ENCODE data around the gene FYTTD1. TPM values are rescaled to one million over a fixed set of nuclear protein-coding genes. Genes with fewer than 3 reads are reported as not detected.

The FYTTD1 gene
- total RNA-seq, 1 experiment from 2014 or later: 101 TPM

DNA sequence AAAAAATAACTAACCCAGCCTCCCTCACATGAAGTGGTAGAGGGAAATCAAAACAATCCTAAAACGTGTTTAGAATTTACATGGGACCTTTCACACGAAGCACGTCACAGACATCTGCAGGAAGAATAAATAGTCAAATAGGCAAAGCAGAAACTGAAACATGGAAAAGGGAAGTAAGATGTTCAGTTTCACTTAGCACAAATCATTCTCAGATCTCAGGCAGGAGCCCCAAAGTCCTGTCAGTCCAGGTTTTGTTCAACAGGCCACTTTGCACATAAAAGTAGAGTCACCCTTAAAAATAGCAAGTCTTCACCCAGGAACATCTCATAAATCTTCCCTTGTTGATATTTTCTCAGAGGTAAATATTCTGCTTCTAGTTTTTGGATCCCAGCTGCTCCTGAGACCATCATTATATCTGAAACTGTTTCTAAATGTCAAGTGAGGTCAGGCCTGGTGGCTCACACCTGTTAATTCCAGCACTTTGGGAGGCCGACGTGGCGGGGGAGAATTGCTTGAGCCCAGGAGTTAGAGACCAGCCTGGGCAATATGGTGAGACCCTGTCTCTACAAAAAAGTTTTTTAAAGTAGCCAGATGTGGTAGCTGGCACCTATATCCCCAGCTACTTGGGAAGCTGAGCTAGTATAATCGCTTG, 14.9 kb upstream of the FYTTD1 start:
- no peak for DNase-seq (ENCODE audit: low read depth, low spot score)
- in situ Hi-C loops (cut with HindIII; ENCODE audit: low pct_unique_long_range_greater_than_20kb, low sequenced_read_pairs): no loop called here

DNA sequence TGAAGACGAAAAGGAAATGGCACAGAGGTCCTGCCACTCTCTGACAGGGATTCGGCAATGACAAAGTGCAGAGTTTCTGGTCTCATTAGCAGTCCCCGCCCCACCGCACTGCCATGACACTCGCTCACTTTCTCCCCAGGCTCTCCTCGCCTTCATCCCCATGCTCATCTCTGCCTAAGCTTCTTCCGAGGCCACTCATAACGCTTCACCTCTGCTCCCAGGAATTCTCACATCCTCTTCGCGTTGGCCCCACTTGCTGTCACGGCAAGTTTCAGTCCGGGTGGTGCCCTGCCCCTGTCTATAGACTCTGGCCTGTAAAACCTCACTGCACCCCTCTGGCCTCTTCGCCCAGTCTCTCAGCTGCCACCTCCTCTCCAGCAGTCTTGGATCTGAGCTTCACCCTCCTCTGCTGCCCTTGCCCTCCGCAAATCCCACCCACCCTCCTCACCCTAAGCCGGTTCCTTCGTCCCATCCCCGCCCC, 13.6 kb upstream of the FYTTD1 start:
- in situ Hi-C loops (cut with HindIII; ENCODE audit: low pct_unique_long_range_greater_than_20kb, low sequenced_read_pairs): no loop called here
- peak; percentile 11 for DNase-seq (ENCODE audit: low read depth, low spot score)

DNA sequence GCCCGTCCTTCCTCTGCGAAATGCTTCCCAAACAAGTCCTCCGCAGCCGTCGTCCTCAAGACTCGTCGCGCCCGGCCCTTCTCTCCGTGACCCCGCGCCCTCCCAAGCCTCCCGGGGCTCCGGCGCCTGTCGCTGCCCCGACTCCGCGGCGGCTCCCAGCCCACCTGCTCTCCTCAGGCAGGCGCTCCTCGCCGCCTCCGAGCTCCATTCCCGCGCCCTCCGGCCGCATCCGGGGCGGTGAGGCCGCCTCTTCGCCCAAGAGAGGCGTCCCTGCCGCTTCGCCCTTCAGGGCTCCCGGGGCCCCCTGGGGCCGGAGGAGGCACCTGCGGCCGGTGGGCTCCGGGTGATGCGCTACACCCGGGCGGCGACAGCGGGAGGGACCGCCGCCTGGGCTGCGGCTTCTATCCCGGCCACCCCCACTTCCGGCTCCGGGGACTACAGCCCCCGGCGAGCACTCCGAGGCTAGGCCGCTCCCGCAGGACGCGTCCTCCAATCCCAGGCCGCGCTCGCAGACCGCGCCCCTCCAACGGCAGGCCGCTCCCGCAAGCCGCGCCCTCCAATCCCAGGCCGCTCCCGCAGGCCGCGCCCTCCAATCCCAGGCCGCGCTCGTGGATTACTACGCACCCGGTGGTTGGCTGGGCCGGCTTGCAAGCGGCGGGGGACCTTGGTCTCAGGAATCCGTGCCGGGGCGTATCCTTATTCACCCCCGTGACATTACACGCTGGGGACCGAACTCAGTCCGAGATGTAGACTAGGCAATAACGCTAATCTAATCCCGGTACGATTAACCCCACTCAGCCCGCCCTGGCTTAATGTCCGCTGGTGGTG, 13.0 kb upstream of the FYTTD1 start, which contains the start of gene RUBCN:
Gene RUBCN, minus strand, starts transcription at position 414 of the 828 bp plus-strand sequence. Its CDS starts 185 bp downstream, at position 229.
- in situ Hi-C loops (cut with HindIII; ENCODE audit: low pct_unique_long_range_greater_than_20kb, low sequenced_read_pairs): no loop called here
- DNase-seq (ENCODE audit: low read depth, low spot score): peak; percentile 94

GRCh38 chr3:197737319-197737649, 12.4 kb upstream of the FYTTD1 start:
- DNase-seq (ENCODE audit: low read depth, low spot score): no peak
- in situ Hi-C loops (cut with HindIII; ENCODE audit: low pct_unique_long_range_greater_than_20kb, low sequenced_read_pairs): no loop called here

- in situ Hi-C loops (cut with HindIII; ENCODE audit: low pct_unique_long_range_greater_than_20kb, low sequenced_read_pairs): no loop called here
Measured at GRCh38 chr3:197737749-197738462, 11.8 kb upstream of the FYTTD1 start.

DNA sequence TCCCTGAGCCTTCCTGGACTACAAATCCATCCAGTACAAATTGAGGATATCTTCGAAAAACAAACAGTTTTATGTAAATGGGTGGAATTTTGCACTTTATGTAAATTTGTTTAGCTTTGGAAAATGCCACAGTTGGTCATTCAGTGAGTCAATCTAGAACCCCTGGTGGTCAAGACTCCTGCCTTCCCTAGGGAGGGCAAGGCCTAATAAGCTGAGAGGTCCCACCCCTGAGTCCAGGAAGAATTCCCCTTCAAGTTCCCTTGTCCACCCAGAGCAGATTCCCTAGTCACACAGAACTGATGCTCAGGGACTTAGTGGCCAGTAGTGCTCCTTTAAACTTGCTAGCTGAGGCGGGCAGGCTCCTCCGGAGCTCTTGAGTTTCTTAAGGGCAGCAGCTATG, 6.9 kb upstream of the FYTTD1 start:
- DNase-seq (ENCODE audit: low read depth, low spot score): no peak
- in situ Hi-C loops (cut with HindIII; ENCODE audit: low pct_unique_long_range_greater_than_20kb, low sequenced_read_pairs): no loop called here

More at GRCh38 chr3:197737749-197738462, 11.8 kb upstream of the FYTTD1 start:
- DNase-seq (ENCODE audit: low read depth, low spot score): no peak

GRCh38 chr3:197746209-197746608, 3.5 kb upstream of the FYTTD1 start:
- in situ Hi-C loops (cut with HindIII; ENCODE audit: low pct_unique_long_range_greater_than_20kb, low sequenced_read_pairs): no loop called here

GRCh38 chr3:197746801-197747237, 2.9 kb upstream of the FYTTD1 start:
- in situ Hi-C loops (cut with HindIII; ENCODE audit: low pct_unique_long_range_greater_than_20kb, low sequenced_read_pairs): no loop called here
- DNase-seq (ENCODE audit: low read depth, low spot score): no peak

More at GRCh38 chr3:197746209-197746608, 3.5 kb upstream of the FYTTD1 start:
- DNase-seq (ENCODE audit: low read depth, low spot score): no peak

- no peak for DNase-seq (ENCODE audit: low read depth, low spot score)
- in situ Hi-C loops (cut with HindIII; ENCODE audit: low pct_unique_long_range_greater_than_20kb, low sequenced_read_pairs): no loop called here
Measured at GRCh38 chr3:197748597-197749314, 927 bp upstream of the FYTTD1 start.

GRCh38 chr3:197749315-197749600, 425 bp upstream of the FYTTD1 start:
- in situ Hi-C loops (cut with HindIII; ENCODE audit: low pct_unique_long_range_greater_than_20kb, low sequenced_read_pairs): no loop called here
- peak; percentile 51 for DNase-seq (ENCODE audit: low read depth, low spot score)

DNA sequence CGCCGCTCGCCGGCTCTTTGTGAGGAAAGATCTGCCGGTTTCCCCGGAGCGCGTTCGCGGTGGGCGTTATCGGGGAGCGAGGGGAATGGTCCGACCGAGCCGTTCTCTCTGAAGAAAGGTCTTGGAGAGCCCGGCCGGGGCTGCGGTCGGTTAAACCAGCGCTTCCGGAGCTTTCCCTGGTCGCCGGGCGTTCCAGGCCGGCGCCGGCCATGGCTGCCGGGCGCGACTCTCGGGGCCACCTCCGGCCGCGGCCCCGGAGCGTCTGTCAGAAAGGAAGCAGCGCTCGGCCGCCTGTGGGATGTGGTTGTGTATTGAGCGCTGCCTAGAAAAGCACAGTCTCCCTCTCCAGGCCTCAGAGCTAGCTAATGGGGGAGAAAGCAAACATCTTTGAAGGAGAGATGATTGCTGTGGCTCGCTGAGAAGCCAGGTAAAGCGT, 731 bp downstream of the FYTTD1 start:
- peak; percentile 57 for DNase-seq (ENCODE audit: low read depth, low spot score)
- in situ Hi-C loops (cut with HindIII; ENCODE audit: low pct_unique_long_range_greater_than_20kb, low sequenced_read_pairs): no loop called here

DNA sequence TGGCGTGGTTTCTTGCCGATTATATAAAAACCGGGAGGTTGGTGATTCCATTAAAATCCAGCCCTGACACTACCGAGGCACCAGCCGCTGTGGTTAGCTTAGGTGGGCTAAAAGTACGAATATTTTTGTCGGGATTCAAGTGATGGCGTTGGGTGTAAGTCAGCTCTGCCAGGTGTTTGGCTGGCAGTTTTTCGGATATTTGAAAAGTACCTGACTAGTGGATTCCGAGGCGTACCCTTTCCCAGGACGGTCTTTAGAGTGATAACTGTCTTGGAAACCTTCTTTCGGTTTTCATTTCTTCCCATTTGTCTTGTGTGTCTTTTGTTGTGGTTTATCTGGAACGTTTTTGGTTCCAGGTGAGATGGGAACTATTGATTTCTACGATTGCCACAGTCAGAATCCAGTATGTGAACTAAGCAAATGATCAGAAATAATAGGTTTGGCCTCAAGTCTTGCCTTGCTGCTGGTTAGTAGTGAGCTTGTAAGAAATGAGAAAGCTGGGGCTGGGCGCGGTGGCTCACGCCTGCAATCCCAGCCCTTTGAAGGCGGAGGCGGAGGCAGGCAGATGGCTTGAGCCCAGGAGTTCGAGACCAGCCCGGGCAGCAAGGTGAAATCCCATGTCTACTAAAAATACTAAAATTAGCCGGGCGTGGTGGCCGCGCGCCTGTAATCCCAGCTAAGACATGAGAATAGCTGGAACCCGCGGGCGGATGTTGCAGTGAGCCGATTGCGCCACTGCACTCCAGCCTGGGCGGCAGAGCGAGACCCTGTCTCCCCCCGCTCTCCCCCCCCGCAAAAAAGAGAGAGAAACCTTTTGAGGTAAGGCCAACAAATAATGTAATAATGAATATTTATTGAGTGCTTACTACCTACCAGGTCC, 1.4 kb downstream of the FYTTD1 start:
- in situ Hi-C loops (cut with HindIII; ENCODE audit: low pct_unique_long_range_greater_than_20kb, low sequenced_read_pairs): no loop called here
- peak; percentile 33 for DNase-seq (ENCODE audit: low read depth, low spot score)

DNA sequence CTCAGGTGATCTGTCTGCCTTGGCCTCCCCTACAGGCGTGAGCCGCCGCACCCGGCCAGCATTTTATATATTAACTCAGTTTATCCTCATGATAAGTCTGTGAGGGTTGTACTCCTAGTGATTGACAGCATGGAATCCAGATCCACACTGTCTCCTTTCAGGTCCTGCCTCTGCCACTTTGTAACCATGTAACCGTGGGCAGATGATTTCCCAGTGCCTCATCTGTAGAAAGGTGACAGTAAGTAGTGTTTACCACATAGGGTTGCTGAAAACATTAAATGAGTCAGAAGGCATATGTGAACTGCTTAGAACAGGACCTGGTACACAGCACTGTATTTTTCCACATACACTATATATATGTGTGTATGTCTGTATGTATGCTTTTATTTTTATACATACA, 2.4 kb downstream of the FYTTD1 start:
- in situ Hi-C loops (cut with HindIII; ENCODE audit: low pct_unique_long_range_greater_than_20kb, low sequenced_read_pairs): no loop called here
- DNase-seq (ENCODE audit: low read depth, low spot score): no peak

GRCh38 chr3:197753263-197753662, 3.6 kb downstream of the FYTTD1 start:
- in situ Hi-C loops (cut with HindIII; ENCODE audit: low pct_unique_long_range_greater_than_20kb, low sequenced_read_pairs): no loop called here
- no peak for DNase-seq (ENCODE audit: low read depth, low spot score)

DNA sequence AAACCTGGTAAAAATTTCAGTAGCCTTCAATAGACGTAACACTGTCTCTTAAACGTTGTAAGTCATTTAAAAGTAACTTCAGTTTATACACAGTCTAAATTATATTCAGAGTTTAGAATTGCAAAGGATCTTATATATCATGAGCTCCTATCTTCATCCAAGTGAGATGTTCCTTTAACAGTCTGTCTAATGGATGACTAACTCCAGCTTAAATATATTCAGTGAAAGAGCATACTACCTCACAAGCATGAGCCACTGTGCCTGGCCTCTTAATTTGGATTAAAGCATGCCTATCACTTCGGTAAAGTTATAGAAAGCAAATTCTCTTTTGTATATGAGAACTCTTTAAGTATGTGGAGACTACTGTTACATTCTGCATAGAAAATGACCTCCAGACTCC, 7.0 kb downstream of the FYTTD1 start:
- no peak for DNase-seq (ENCODE audit: low read depth, low spot score)
- in situ Hi-C loops (cut with HindIII; ENCODE audit: low pct_unique_long_range_greater_than_20kb, low sequenced_read_pairs): no loop called here

- DNase-seq (ENCODE audit: low read depth, low spot score): no peak
- in situ Hi-C loops (cut with HindIII; ENCODE audit: low pct_unique_long_range_greater_than_20kb, low sequenced_read_pairs): no loop called here
Measured at GRCh38 chr3:197758512-197758911, 8.8 kb downstream of the FYTTD1 start.

GRCh38 chr3:197761784-197762183, 12.1 kb downstream of the FYTTD1 start:
- no peak for DNase-seq (ENCODE audit: low read depth, low spot score)
- in situ Hi-C loops (cut with HindIII; ENCODE audit: low pct_unique_long_range_greater_than_20kb, low sequenced_read_pairs): no loop called here

Data from SK-MEL-5 (cell line).